ENCODE results near the gene PGAP3. TPM values are rescaled to one million over a fixed set of nuclear protein-coding genes. Genes with fewer than 3 reads are reported as not detected.

The PGAP3 gene
- total RNA-seq, 1 donor from 2014 or later, result 10.7 TPM

DNA sequence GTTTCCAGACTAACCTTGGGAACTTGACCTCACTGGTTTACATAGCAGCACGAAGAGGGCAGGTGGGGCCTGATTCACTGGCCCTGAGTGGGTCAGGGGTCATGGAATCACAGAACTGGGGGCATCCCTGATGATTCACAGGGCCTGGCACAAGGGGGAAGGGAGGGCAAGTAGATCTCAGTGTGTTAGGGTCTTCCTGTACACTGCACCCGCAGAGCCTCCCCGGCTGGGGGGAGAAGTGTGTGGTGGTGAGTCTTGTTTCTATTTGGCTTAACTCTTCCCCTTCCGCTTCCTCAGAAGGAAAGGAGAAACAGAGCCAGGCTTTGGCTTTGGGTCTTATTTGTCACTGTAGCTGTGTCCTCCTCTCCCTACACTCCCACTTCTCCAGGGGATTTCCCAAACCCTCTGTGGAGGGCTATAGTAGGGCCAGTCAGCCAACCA, 47.2 kb downstream of the PGAP3 start:
- Histone ChIP-seq H3K4me3 (no peak overlapping the region), H3K9me3 (replicated peaks) (no peaks in the 10 kb centered on the region), H3K36me3 (no peaks in the 10 kb centered on the region), H3K27me3 (ENCODE audit: low read depth) (no peaks in the 10 kb centered on the region), H3K27ac (replicated peaks) (no peak overlapping the region), H3K4me1 (peaks cover 90% of the 10 kb centered on the region)
- DNase-seq, result no peak
- TF ChIP-seq CTCF (IDR thresholded peaks at IDR 0.05; ENCODE audit: borderline replicate concordance), result no peak
- intact Hi-C loops (cut with micrococcal nuclease), result no loop called here

DNA sequence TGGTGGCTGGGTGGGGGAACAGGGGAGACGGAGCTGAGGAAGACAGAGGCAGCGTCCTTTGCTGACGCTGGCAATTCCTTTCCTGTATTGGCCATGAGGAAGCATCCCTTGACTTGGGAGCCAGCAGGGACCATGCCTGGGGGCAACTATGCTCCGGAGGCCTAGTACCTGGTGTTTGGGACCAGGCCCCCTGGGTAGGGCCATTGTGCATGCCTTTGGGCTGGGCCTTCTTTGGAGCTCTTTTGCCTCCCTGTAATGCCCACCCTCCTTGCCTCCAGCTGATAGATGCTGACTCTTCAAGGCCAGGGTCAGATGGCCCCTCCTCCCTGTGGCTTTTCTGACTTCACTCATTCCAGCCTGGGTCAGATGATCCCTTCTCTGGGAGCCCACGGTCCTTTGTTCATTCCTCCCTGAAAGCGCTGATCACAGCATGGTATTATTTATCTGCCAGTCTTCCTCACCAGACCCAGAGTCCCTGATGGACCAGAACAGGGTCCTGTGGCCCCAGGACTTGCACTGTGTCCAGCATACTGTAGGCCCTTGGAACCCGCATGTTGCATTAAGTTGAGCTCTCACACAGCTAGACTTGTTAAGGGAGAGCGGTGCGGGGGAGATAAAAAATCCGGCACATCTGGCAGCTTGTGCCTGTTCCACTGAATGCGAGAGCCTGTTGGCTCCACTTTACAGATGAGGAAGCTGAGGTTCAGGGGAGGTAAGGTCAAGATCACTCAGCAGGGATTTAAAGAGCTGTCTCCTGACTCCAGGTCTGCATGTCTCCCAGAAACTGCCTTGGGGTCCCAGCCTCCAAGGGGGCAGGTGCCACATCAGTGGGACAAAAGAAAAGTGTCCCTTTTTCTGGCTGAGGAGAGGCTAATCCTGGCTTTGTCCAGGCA, 48.0 kb downstream of the PGAP3 start:
- intact Hi-C loops (cut with micrococcal nuclease), result no loop called here
- Histone ChIP-seq H3K4me1 (peaks cover 86% of the 10 kb centered on the region), H3K27ac (replicated peaks) (no peak overlapping the region), H3K36me3 (no peaks in the 10 kb centered on the region), H3K27me3 (ENCODE audit: low read depth) (no peaks in the 10 kb centered on the region), H3K9me3 (replicated peaks) (no peaks in the 10 kb centered on the region), H3K4me3 (no peak overlapping the region)
- no peak for TF ChIP-seq CTCF (IDR thresholded peaks at IDR 0.05; ENCODE audit: borderline replicate concordance)
- no peak for DNase-seq

DNA sequence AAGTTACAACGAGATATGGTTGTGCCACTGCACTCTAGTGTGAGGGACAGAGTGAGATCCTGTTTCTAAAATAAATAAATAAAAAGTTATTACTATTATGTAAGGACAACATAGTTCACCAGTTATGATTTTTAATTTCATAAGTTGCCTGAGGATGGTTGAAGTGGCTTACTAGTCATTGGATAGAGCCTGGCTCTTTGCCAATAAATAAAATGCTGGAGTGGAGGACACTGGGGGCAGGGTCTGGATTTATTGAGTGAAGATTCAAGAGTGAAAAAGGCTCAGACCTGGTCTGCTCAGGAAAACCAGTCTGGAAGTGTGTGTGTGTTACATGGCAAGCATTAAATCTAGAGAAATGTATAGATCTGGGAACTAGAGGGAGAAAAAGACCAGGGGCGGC, 48.8 kb downstream of the PGAP3 start:
- H3K36me3 ChIP-seq, result no peaks in the 10 kb centered on the region
- H3K27me3 ChIP-seq (ENCODE audit: low read depth), result no peaks in the 10 kb centered on the region
- intact Hi-C loops (cut with micrococcal nuclease), result no loop called here
- no peaks in the 10 kb centered on the region for H3K9me3 ChIP-seq (replicated peaks)
- peaks cover 84% of the 10 kb centered on the region for H3K4me1 ChIP-seq
- TF ChIP-seq CTCF (IDR thresholded peaks at IDR 0.05; ENCODE audit: borderline replicate concordance), result no peak
- no peak for DNase-seq
- H3K27ac ChIP-seq (replicated peaks), result no peak overlapping the region
- no peak overlapping the region for H3K4me3 ChIP-seq

DNA sequence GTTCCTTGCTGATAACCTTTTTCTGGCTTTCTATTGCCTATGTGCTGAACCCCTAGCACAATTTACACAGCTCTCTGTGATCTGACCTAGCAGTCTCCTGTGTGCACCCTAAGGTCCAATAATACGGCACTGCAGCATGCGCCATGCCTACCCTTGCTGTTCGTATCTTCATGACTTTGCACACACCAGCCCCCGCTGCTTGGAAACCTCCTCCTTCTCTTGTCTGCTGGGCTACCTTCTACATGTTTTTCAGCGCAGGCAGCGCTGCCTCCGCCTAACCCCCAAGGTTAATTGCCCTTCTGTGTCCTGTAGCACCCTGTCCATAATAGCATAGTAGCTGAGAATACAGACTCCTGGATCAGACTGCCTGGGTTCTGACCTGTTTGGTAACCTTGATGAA, 49.5 kb downstream of the PGAP3 start:
- Histone ChIP-seq H3K36me3 (no peaks in the 10 kb centered on the region), H3K9me3 (replicated peaks) (no peaks in the 10 kb centered on the region), H3K27me3 (ENCODE audit: low read depth) (no peaks in the 10 kb centered on the region), H3K4me1 (peaks cover 76% of the 10 kb centered on the region), H3K4me3 (peak overlapping the region; percentile 83), H3K27ac (replicated peaks) (no peak overlapping the region)
- no peak for TF ChIP-seq CTCF (IDR thresholded peaks at IDR 0.05; ENCODE audit: borderline replicate concordance)
- DNase-seq, result no peak
- intact Hi-C loops (cut with micrococcal nuclease), result no loop called here

GRCh38 chr17:39636927-39637736, 50.7 kb downstream of the PGAP3 start, which contains the start of gene STARD3:
STARD3 (plus strand) TSS chr17:39637144; CDS start chr17:39653532, 16,388 bp downstream.
- peak; percentile 30 for TF ChIP-seq CTCF (IDR thresholded peaks at IDR 0.05; ENCODE audit: borderline replicate concordance)
- H3K27me3 ChIP-seq (ENCODE audit: low read depth), result peaks cover 2% of the 10 kb centered on the region
- H3K36me3 ChIP-seq, result no peaks in the 10 kb centered on the region
- peaks cover 65% of the 10 kb centered on the region for H3K4me1 ChIP-seq
- peak within 1 kb of the TSS; percentile 83 for H3K4me3 ChIP-seq
- H3K27ac ChIP-seq (replicated peaks), result peak within 1 kb of the TSS; percentile 92
- intact Hi-C loops (cut with micrococcal nuclease), result no loop called here
- H3K9me3 ChIP-seq (replicated peaks), result no peaks in the 10 kb centered on the region
- DNase-seq, result peak; percentile 95
